Measurements from ENCODE around the gene PRKN.

DNA sequence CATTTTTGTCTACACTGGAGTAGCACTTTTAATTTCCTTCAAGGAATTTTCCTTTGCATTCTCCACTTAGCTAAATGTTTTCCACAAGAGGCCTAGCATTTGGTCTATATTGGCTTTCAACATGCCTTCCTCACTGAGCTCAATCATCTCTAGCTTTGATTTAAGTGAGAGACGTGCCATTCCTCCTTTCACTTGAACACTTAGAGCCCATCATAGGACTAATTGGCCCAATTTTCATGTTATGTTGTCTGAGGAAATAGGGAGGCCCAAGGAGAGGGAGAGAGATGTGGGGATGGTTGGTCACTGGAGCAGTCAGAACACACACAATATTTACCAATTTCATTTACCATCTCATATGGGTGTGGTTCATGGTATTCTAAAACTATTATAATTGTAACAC is 645.0 kb downstream of the PRKN start:
- TF ChIP-seq EP300 (conservative IDR thresholded peaks at IDR 0.05; ENCODE audit: poor library complexity, severe bottlenecking) (peak; percentile 75), SMC3 (conservative IDR thresholded peaks at IDR 0.05; ENCODE audit: poor library complexity) (no peak), TAF1 (IDR thresholded peaks at IDR 0.05; ENCODE audit: low read depth) (no peak)

All from neural cell (in vitro differentiated cells).